Lung (tissue), 12 donors: ENCODE data around the gene CDK19. TPM values are rescaled to one million over a fixed set of nuclear protein-coding genes. Genes with fewer than 3 reads are reported as not detected.

Experiments used
- ATAC-seq: fragments of 200-7000 bp; cut with Tn5 transposase; one replicate; pipeline ENCODE4 v1.9.1; 2020; ENCODE audit warnings: moderate number of reproducible peaks; ENCODE audit not compliant: insufficient read depth, low FRiP score
- DNase-seq, 3 donors: peaks; one replicate each; pipeline ENCODE4 v3.0.0-alpha.2; 2013 to 2017
- H3K27ac ChIP-seq, 2 donors: one replicate each; pipeline ENCODE4 v1.5.1; 2013; ENCODE audit warnings: mild to moderate bottlenecking in 2 of 2, moderate library complexity in 2 of 2, control low read depth in 1 of 2, inconsistent platforms in 1 of 2, low read depth in 1 of 2, low read length in 1 of 2
- H3K27me3 ChIP-seq, 3 donors: one replicate each; pipeline ENCODE4 v1.5.1; 2013; ENCODE audit warnings: low read length in 2 of 3; ENCODE audit not compliant: control insufficient read depth in 3 of 3, insufficient read depth in 3 of 3
- H3K36me3 ChIP-seq, 4 donors: one replicate each; pipeline ENCODE4 v1.5.1; 2013; ENCODE audit warnings: low read length in 4 of 4, mild to moderate bottlenecking in 1 of 4, moderate library complexity in 1 of 4; ENCODE audit not compliant: control insufficient read depth in 4 of 4, insufficient read depth in 4 of 4
- H3K4me1 ChIP-seq, 5 donors: one replicate each; pipeline ENCODE4 v1.5.1; 2013; ENCODE audit warnings: low read length in 5 of 5, mild to moderate bottlenecking in 2 of 5, moderate library complexity in 1 of 5; ENCODE audit not compliant: control insufficient read depth in 5 of 5, insufficient read depth in 5 of 5
- H3K4me3 ChIP-seq: one replicate; pipeline ENCODE4 v1.5.1; 2013; ENCODE audit warnings: mild to moderate bottlenecking, control low read depth, moderate library complexity
- H3K9ac ChIP-seq, 2 donors: one replicate each; pipeline ENCODE4 v1.5.1; 2013; ENCODE audit warnings: low read length in 2 of 2, control low read depth in 1 of 2; ENCODE audit not compliant: insufficient read depth in 1 of 2
- H3K9me3 ChIP-seq, 4 donors: one replicate each; pipeline ENCODE4 v1.5.1; 2013; ENCODE audit warnings: low read length in 3 of 4, mild to moderate bottlenecking in 1 of 4, moderate library complexity in 1 of 4; ENCODE audit not compliant: control insufficient read depth in 4 of 4, insufficient read depth in 3 of 4
- CTCF ChIP-seq: IDR thresholded peaks from 2 replicates; pipeline ENCODE4 v1.5.1; 2012; ENCODE audit warnings: mild to moderate bottlenecking; ENCODE audit errors: control extremely low read depth, extremely low read depth
- WGBS, 2 donors: extraction: QIAGEN DNeasy Blood & Tissue Kit; methylation state at CpG; one replicate each; pipeline ENCODE4 v1.1.7; 2013; 5-methylcytosine and 5-hydroxymethylcytosine counted together
- polyA plus RNA-seq, 2 donors: library from polyadenylated mRNA; stranded (reverse); fragments of 200-250 nt; gene quantifications; one replicate each; pipeline ENCODE4 v1.2.1, GENCODE V29; 2013
- total RNA-seq, 2 donors: library from RNA; depleted of rRNA in 1 of 2; stranded (reverse); fragments of >200 nt in 1 of 2; gene quantifications; one replicate each; pipeline ENCODE4 v1.2.1, GENCODE V29; 2014 to 2021
- donor health status: control.
- donor health status: control.
- donor health status: Bipolar disorder and iron deficiency.
- donor health status: healthy.
- donor health status: DM: yes; HTN: yes; CAD: no.

Gene CDK19
- total and polyA plus RNA-seq, 4 donors = 6.0 to 37.9 (median 10.4) TPM

DNA sequence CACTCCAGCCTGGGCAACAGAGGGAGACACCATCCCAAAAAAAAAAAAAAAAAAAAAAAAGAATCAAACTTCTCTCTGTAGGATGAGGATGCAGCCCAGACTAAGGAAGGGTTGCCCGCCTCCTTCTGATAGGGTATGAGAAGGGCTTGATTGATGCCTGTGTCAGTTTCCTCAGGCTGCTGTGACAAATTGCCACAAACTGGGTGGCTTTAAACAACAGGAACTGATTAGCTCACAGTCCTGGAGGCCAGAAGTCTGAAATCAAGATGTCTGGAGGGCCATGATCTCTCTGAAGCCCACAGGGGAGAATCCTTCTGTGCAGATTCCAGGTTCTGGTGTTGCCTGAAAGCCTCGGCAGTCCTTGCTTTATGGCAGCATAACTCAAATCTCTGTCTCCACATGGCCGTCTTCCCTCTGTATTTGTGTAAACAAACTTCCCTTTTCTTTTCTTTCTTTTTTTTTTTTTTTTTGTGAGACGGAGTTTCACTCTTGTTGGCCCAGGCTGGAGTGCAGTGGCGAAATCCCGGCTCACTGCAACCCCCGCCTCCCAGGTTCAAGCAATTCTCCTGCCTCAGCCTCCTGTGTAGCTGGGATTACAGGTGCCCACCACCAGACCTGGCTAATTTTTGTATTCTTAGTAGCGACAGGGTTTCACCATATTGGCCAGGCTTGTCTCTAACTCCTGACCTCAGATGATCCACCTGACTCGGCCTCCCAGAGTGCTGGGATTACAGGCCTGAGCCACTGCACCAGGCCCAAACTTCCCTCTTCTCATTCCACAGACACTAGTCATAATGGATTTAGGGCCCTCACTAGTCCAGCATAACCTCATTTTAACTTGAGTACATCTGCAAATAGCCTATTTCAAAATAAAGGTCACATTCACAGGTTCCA, 11.2 kb upstream of the CDK19 start:
- WGBS, 2 donors = 30 to 38% methylated on average over 9 of the region's 9 CpGs
- peaks cover 0 to 10% (median 2%) of the 10 kb centered on the region in 5 donors for H3K4me1 ChIP-seq
- no peaks in the 10 kb centered on the region for H3K36me3 ChIP-seq
- no peak overlapping the region for H3K9ac ChIP-seq
- H3K27ac ChIP-seq = peak overlapping the region in 1 of 2 donors; percentile 89
- ATAC-seq (peak; percentile 84), DNase-seq (peak in 1 of 3 donors; percentile 38)
- H3K4me3 ChIP-seq = no peak overlapping the region
- H3K9me3 ChIP-seq = no peaks in the 10 kb centered on the region
- TF ChIP-seq CTCF = no peak
- H3K27me3 ChIP-seq = no peaks in the 10 kb centered on the region

DNA sequence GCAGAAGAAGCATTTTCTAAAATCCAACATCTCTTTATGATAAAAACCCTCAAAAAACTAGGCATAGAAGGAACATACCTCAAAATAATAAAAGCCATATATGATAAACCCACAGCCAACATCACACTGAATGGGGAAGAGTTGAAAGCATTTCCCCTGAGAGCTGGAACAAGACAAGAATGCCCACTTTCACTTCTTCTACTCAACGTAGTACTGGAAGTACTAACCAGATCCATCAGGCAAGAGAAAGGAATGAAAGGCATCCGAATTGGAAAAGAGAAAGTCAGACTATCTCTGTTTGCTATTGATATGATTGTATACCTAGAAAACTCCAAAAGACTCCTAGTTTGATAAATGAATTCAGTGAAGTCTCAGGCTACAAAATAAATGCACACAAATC, 7.9 kb upstream of the CDK19 start:
- 35 to 61% methylated on average over 2 of the region's 2 CpGs for WGBS, 2 donors
- peak overlapping the region in 1 of 2 donors; percentile 16 for H3K27ac ChIP-seq
- TF ChIP-seq CTCF = no peak

GRCh38 chr6:110822249-110822648, 7.0 kb upstream of the CDK19 start:
- DNase-seq (peak in 2 of 3 donors; percentile 86 to 92), ATAC-seq (no peak)
- Histone ChIP-seq H3K4me3 (no peak overlapping the region), H3K36me3 (no peaks in the 10 kb centered on the region), H3K9me3 (no peaks in the 10 kb centered on the region), H3K27ac (no peak overlapping the region), H3K27me3 (no peaks in the 10 kb centered on the region), H3K4me1 (peaks cover 0 to 10% (median 2%) of the 10 kb centered on the region in 5 donors), H3K9ac (no peak overlapping the region)
- TF ChIP-seq CTCF = no peak

More for the DNA sequence above, 7.9 kb upstream of the CDK19 start:
- DNase-seq (no peak), ATAC-seq (no peak)
- peaks cover 0 to 10% (median 2%) of the 10 kb centered on the region in 5 donors for H3K4me1 ChIP-seq
- H3K9me3 ChIP-seq = no peaks in the 10 kb centered on the region
- no peak overlapping the region for H3K4me3 ChIP-seq
- H3K27me3 ChIP-seq = no peaks in the 10 kb centered on the region
- H3K9ac ChIP-seq = no peak overlapping the region
- no peaks in the 10 kb centered on the region for H3K36me3 ChIP-seq
